IMR-90 (cell line): ENCODE data around the gene FOXL3. TPM values are rescaled to one million over a fixed set of nuclear protein-coding genes. Genes with fewer than 3 reads are reported as not detected.

Source experiments
- ATAC-seq: fragments of 200-7000 bp; cut with Tn5 transposase; 2 replicates; pipeline ENCODE4 v1.9.1; 2020; ENCODE audit warnings: low read depth, mild to moderate bottlenecking, moderate library complexity
- BruUV-seq: library from RNA; stranded (reverse); fragments of 400-500 nt; replicated peaks from 2 replicates; lab custom pipeline; 2021; lab: Mats Ljungman, UMichigan
- CTCF ChIA-PET: fragments of 300-600 bp; formaldehyde crosslinking; extraction: SDS; loops from one replicate; lab custom pipeline; 2021; ENCODE audit warnings: antibody characterized with exemption; lab: Yijun Ruan, JAX
- POLR2A ChIA-PET: fragments of 300-600 bp; sonication (Branson Sonifier 250); formaldehyde crosslinking; loops from one replicate; lab custom pipeline; 2022; ENCODE audit warnings: antibody characterized with exemption; ENCODE audit not compliant: unreplicated experiment; lab: Charles Lee
- DNase-seq: peaks from one replicate; pipeline ENCODE4 v3.0.0; 2013
- H2AFZ ChIP-seq: replicated peaks from 2 replicates; pipeline ENCODE3; 2013; ENCODE audit warnings: low read length, mild to moderate bottlenecking; ENCODE audit not compliant: poor library complexity
- H2AK5ac ChIP-seq: 2 replicates; pipeline ENCODE4 v1.6.1; 2013; ENCODE audit warnings: low read depth, low read length, inconsistent platforms
- H2AK9ac ChIP-seq: replicated peaks from 2 replicates; pipeline ENCODE3; 2013; ENCODE audit warnings: mild to moderate bottlenecking, low read depth, low read length, moderate library complexity; ENCODE audit not compliant: poor library complexity
- H2BK120ac ChIP-seq: 2 replicates; pipeline ENCODE4 v1.6.1; 2013; ENCODE audit warnings: low read depth, low read length, inconsistent platforms
- H2BK15ac ChIP-seq: 3 replicates; pipeline ENCODE4 v1.6.1; 2013; ENCODE audit warnings: low read depth, low read length, inconsistent platforms
- H2BK20ac ChIP-seq: 2 replicates; pipeline ENCODE4 v1.6.1; 2013; ENCODE audit warnings: low read depth, mild to moderate bottlenecking, inconsistent platforms, low read length, moderate library complexity
- H2BK5ac ChIP-seq: 2 replicates; pipeline ENCODE4 v1.6.1; 2013; ENCODE audit warnings: mild to moderate bottlenecking, low read depth, low read length, inconsistent platforms; ENCODE audit not compliant: poor library complexity, severe bottlenecking
- H3K14ac ChIP-seq: replicated peaks from 2 replicates; pipeline ENCODE4 v1.6.1; 2013; ENCODE audit warnings: low read depth, low read length, inconsistent platforms
- H3K18ac ChIP-seq: 2 replicates; pipeline ENCODE4 v1.6.1; 2013; ENCODE audit warnings: low read depth, low read length, control low read depth
- H3K23ac ChIP-seq: 2 replicates; pipeline ENCODE4 v1.6.1; 2013; ENCODE audit warnings: low read depth, low read length, inconsistent platforms
- H3K27ac ChIP-seq: 2 replicates; pipeline ENCODE4 v1.5.1; 2013; ENCODE audit warnings: mild to moderate bottlenecking, control low read depth, low read length; ENCODE audit not compliant: insufficient read depth
- H3K27me3 ChIP-seq: 2 replicates; pipeline ENCODE4 v1.6.1; 2013; ENCODE audit warnings: low read length; ENCODE audit not compliant: control insufficient read depth, insufficient read depth
- H3K36me3 ChIP-seq: 2 replicates; pipeline ENCODE4 v1.6.1; 2013; ENCODE audit warnings: low read length, mixed read lengths; ENCODE audit not compliant: control insufficient read depth, insufficient read depth
- H3K4ac ChIP-seq: 2 replicates; pipeline ENCODE4 v1.6.1; 2013; ENCODE audit warnings: low read depth, low read length, inconsistent platforms
- H3K4me1 ChIP-seq: 2 replicates; pipeline ENCODE4 v1.6.1; 2013; ENCODE audit warnings: low read length, mixed read lengths; ENCODE audit not compliant: control insufficient read depth, insufficient read depth
- H3K4me2 ChIP-seq: 2 replicates; pipeline ENCODE4 v1.6.1; 2013; ENCODE audit warnings: low read depth, mild to moderate bottlenecking, control low read depth, low read length, moderate library complexity
- H3K4me3 ChIP-seq: 2 replicates; pipeline ENCODE4 v1.5.1; 2013; ENCODE audit warnings: low read depth, mild to moderate bottlenecking, control low read depth, low read length, moderate library complexity; ENCODE audit not compliant: insufficient read depth
- H3K56ac ChIP-seq: 2 replicates; pipeline ENCODE4 v1.6.1; 2013; ENCODE audit warnings: low read length, inconsistent platforms; ENCODE audit not compliant: insufficient read depth; ENCODE audit errors: extremely low read depth
- H3K79me1 ChIP-seq, 2 experiments: 2 replicates each; pipeline ENCODE4 v1.6.1; 2013; ENCODE audit warnings: low read length in 2 of 2, inconsistent platforms in 1 of 2, low read depth in 1 of 2
- H3K9ac ChIP-seq: 2 replicates; pipeline ENCODE4 v1.6.1; 2013; ENCODE audit warnings: low read depth, low read length, control low read depth
- H3K9me1 ChIP-seq: 2 replicates; pipeline ENCODE4 v1.6.1; 2013; ENCODE audit warnings: low read length, inconsistent platforms; ENCODE audit not compliant: insufficient read depth
- H3K9me3 ChIP-seq: 2 replicates; pipeline ENCODE4 v1.6.1; 2013; ENCODE audit warnings: low read length; ENCODE audit not compliant: control insufficient read depth, insufficient read depth
- H4K20me1 ChIP-seq: 2 replicates; pipeline ENCODE4 v1.6.1; 2013; ENCODE audit warnings: low read length, inconsistent platforms; ENCODE audit not compliant: insufficient read depth
- H4K5ac ChIP-seq: 2 replicates; pipeline ENCODE4 v1.6.1; 2013; ENCODE audit warnings: mild to moderate bottlenecking, low read depth, low read length, control low read depth
- H4K8ac ChIP-seq, 2 experiments: 2 replicates each; pipeline ENCODE4 v1.6.1; 2013; ENCODE audit warnings: low read depth in 2 of 2, low read length in 2 of 2, control low read depth in 1 of 2, inconsistent platforms in 1 of 2
- H4K91ac ChIP-seq: 2 replicates; pipeline ENCODE4 v1.6.1; 2013; ENCODE audit warnings: low read depth, low read length, inconsistent platforms; ENCODE audit not compliant: insufficient read depth
- BHLHE40 ChIP-seq: fragments of 150-350 bp; IDR thresholded peaks from 2 replicates; pipeline ENCODE4 v1.6.1; 2016; ENCODE audit warnings: mild to moderate bottlenecking, low read depth, low read length
- CEBPB ChIP-seq: IDR thresholded peaks from 2 replicates; pipeline ENCODE4 v1.6.1; 2012; ENCODE audit warnings: low read depth, low read length, improper control_type of control experiment
- CHD1 ChIP-seq: IDR thresholded peaks from 2 replicates; pipeline ENCODE4 v1.6.1; 2012; ENCODE audit warnings: low read depth, low read length, improper control_type of control experiment
- CTCF ChIP-seq: conservative IDR thresholded peaks from 2 replicates; pipeline ENCODE4 v1.5.1; 2012; ENCODE audit warnings: mild to moderate bottlenecking, low read depth, low read length, improper control_type of control experiment
- FOS ChIP-seq: fragments of 150-350 bp; IDR thresholded peaks from 2 replicates; pipeline ENCODE4 v1.6.1; 2016; ENCODE audit warnings: low read depth, low read length
- MAFK ChIP-seq: IDR thresholded peaks from 2 replicates; pipeline ENCODE4 v1.6.1; 2012; ENCODE audit warnings: low read depth, low read length, improper control_type of control experiment
- MAZ ChIP-seq: IDR thresholded peaks from 2 replicates; pipeline ENCODE4 v1.6.1; 2012; ENCODE audit warnings: low read depth, mild to moderate bottlenecking, low read length, improper control_type of control experiment, moderate library complexity, borderline replicate concordance
- MXI1 ChIP-seq: IDR thresholded peaks from 2 replicates; pipeline ENCODE4 v1.6.1; 2012; ENCODE audit warnings: low read depth, mild to moderate bottlenecking, low read length, moderate library complexity, borderline replicate concordance
- NFE2L2 ChIP-seq: fragments of 150-350 bp; IDR thresholded peaks from 2 replicates; pipeline ENCODE4 v1.6.1; 2016; ENCODE audit warnings: low read depth, mild to moderate bottlenecking, low read length
- POLR2A ChIP-seq: IDR thresholded peaks from 2 replicates; pipeline ENCODE4 v1.6.1; 2012; ENCODE audit warnings: mild to moderate bottlenecking, low read depth, low read length
- RAD21 ChIP-seq: IDR thresholded peaks from 2 replicates; pipeline ENCODE4 v1.6.1; 2012; ENCODE audit warnings: low read length, improper control_type of control experiment
- RCOR1 ChIP-seq: IDR thresholded peaks from 2 replicates; pipeline ENCODE4 v1.6.1; 2012; ENCODE audit warnings: mild to moderate bottlenecking, low read length, improper control_type of control experiment; ENCODE audit not compliant: insufficient replicate concordance
- RFX5 ChIP-seq: IDR thresholded peaks from 2 replicates; pipeline ENCODE4 v1.8.0; 2012; ENCODE audit warnings: low read depth, mild to moderate bottlenecking, low read length, moderate library complexity
- SMC3 ChIP-seq: fragments of 150-350 bp; IDR thresholded peaks from 2 replicates; pipeline ENCODE4 v1.6.1; 2016; ENCODE audit warnings: low read depth, mild to moderate bottlenecking, antibody characterized with exemption, low read length, moderate library complexity
- USF2 ChIP-seq: fragments of 150-350 bp; IDR thresholded peaks from 2 replicates; pipeline ENCODE4 v1.6.1; 2017; ENCODE audit warnings: mild to moderate bottlenecking, antibody characterized with exemption, low read length, low read depth
- WGBS, 2 experiments: methylation state at CpG; one replicate each; pipeline versions ENCODE4 v1.1.5 to v1.1.7; 2013; ENCODE audit warnings: missing lambda C conversion rate in 2 of 2; ENCODE audit not compliant: insufficient read length in 1 of 2; ENCODE audit errors: extremely low coverage in 2 of 2; 5-methylcytosine and 5-hydroxymethylcytosine counted together
- dilution Hi-C: fragments of 300-500 bp; cut with HindIII; formaldehyde crosslinking; loops from one replicate; pipeline ENCODE4 v1.14.3; 2018; ENCODE audit warnings: low sequenced_read_pairs; ENCODE audit not compliant: unreplicated experiment
- in situ Hi-C: fragments of 300-500 bp; cut with MboI; formaldehyde crosslinking; loops from 3 replicates; pipeline ENCODE4 v1.14.3; 2019; ENCODE audit warnings: low sequenced_read_pairs, inconsistent platforms, mixed read lengths
- intact Hi-C: fragments of 100-400 bp; cut with micrococcal nuclease; formaldehyde crosslinking; loops from 2 replicates; pipeline ENCODE4 v1.10.0; 2022
- polyA plus RNA-seq, 3 experiments: library from polyadenylated mRNA; depleted of rRNA; stranded (reverse); fragments of >200 nt; gene quantifications; 2 replicates each; pipeline ENCODE4 v1.2.3, GENCODE V29; 2012; ENCODE audit warnings: low replicate concordance in 1 of 3
- total RNA-seq: library from RNA; depleted of rRNA; stranded (reverse); fragments of >200 nt; gene quantifications from 2 replicates; pipeline ENCODE4 v1.2.3, GENCODE V29; 2012
- TF ChIP-seq, protein P1 (sequence below): fragments of 150-350 bp; IDR thresholded peaks from 2 replicates; pipeline ENCODE4 v1.6.1; 2016; ENCODE audit warnings: low read depth, mild to moderate bottlenecking, low read length, moderate library complexity, borderline replicate concordance

Gene FOXL3
- total and polyA plus RNA-seq, 2 of the 4 experiments (the other 2 are of a cell fraction): not detected

GRCh38 chr7:244974-245373, 45.0 kb upstream of the FOXL3 start:
- no peaks in the 10 kb centered on the region for H3K27me3 ChIP-seq
- TF ChIP-seq MAZ: no peak
- TF ChIP-seq NFE2L2: no peak
- no peak for TF ChIP-seq CHD1
- TF ChIP-seq BHLHE40: no peak
- TF ChIP-seq SMC3: no peak
- TF ChIP-seq RCOR1: no peak
- TF ChIP-seq CTCF: no peak
- TF ChIP-seq USF2: no peak
- no peak for TF ChIP-seq RFX5
- TF ChIP-seq POLR2A: no peak
- TF ChIP-seq CEBPB: no peak
- no peak for TF ChIP-seq MAFK
- TF ChIP-seq, protein P1, sequence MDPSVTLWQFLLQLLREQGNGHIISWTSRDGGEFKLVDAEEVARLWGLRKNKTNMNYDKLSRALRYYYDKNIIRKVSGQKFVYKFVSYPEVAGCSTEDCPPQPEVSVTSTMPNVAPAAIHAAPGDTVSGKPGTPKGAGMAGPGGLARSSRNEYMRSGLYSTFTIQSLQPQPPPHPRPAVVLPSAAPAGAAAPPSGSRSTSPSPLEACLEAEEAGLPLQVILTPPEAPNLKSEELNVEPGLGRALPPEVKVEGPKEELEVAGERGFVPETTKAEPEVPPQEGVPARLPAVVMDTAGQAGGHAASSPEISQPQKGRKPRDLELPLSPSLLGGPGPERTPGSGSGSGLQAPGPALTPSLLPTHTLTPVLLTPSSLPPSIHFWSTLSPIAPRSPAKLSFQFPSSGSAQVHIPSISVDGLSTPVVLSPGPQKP: no peak
- no peak for TF ChIP-seq FOS
- TF ChIP-seq MXI1: no peak
- no peak for TF ChIP-seq RAD21
- H3K4me2 ChIP-seq: no peak overlapping the region
- POLR2A ChIA-PET: no interaction called here
- no peak overlapping the region for H2BK15ac ChIP-seq
- H3K4me3 ChIP-seq: no peak overlapping the region
- peaks cover 3% of the 10 kb centered on the region; the same call in 1 of the 2 replicates for H3K4me1 ChIP-seq
- no peak overlapping the region for H2BK20ac ChIP-seq
- no peak overlapping the region for H3K27ac ChIP-seq
- no peak overlapping the region for H3K9ac ChIP-seq
- H2AFZ ChIP-seq: no peak overlapping the region
- no peak for ATAC-seq
- dilution Hi-C loops: no loop called here
- H3K23ac ChIP-seq: no peak overlapping the region
- no peak overlapping the region for H3K56ac ChIP-seq
- H3K36me3 ChIP-seq: peaks cover 72% of the 10 kb centered on the region
- no peak overlapping the region for H3K4ac ChIP-seq
- H3K14ac ChIP-seq: no peak overlapping the region
- no peak overlapping the region for H2AK5ac ChIP-seq
- peaks cover 25 to 44% of the 10 kb centered on the region in 2 experiments for H3K79me1 ChIP-seq
- no peak overlapping the region for H2BK120ac ChIP-seq
- H3K9me1 ChIP-seq: peaks cover 13% of the 10 kb centered on the region
- intact Hi-C loops: no loop called here
- BruUV-seq: no TSS peak
- H4K91ac ChIP-seq: no peak overlapping the region
- no peaks in the 10 kb centered on the region for H3K9me3 ChIP-seq
- H4K5ac ChIP-seq: no peak overlapping the region
- H3K18ac ChIP-seq: no peak overlapping the region
- DNase-seq: no peak
- in situ Hi-C loops: no loop called here
- H2AK9ac ChIP-seq: peak overlapping the region; percentile 14
- 89% methylated on average over 16 of the region's 22 CpGs; no CpG with 5 or more reads in 1 of the 2 experiments for WGBS, 2 experiments
- no peak overlapping the region for H4K8ac ChIP-seq
- CTCF ChIA-PET: no interaction called here
- peaks cover 39% of the 10 kb centered on the region for H4K20me1 ChIP-seq
- peak overlapping the region; percentile 8 for H2BK5ac ChIP-seq
